Activated T-helper 2 cell treated with anti-CD3 and anti-CD28 coated beads, Interferon-gamma antibody, Interleukin-2, Interleukin-4, amounts not matched to agents 10 μg/mL and 5 μg/mL and 100 μg/mL, durations not matched to agents 14 hours and 24 hours and 36 hours (primary cell): ENCODE data around the gene HIP1. TPM values are rescaled to one million over a fixed set of nuclear protein-coding genes. Genes with fewer than 3 reads are reported as not detected.

ENCODE experiments used
- DNase-seq: peaks from one replicate; pipeline ENCODE4 v3.0.0; 2021; ENCODE audit warnings: low spot score
- H3K27ac Mint-ChIP-seq: one replicate; pipeline ENCODE4 v1.8.0; 2021; ENCODE audit warnings: mixed read lengths
- H3K27me3 Mint-ChIP-seq: one replicate; pipeline ENCODE4 v1.8.0; 2021; ENCODE audit warnings: low read depth, mixed read lengths
- H3K36me3 Mint-ChIP-seq: one replicate; pipeline ENCODE4 v1.8.0; 2021; ENCODE audit warnings: low read depth, mixed read lengths
- H3K4me1 Mint-ChIP-seq: one replicate; pipeline ENCODE4 v1.8.0; 2021; ENCODE audit warnings: low read depth, mixed read lengths
- H3K4me3 Mint-ChIP-seq: one replicate; pipeline ENCODE4 v1.8.0; 2021; ENCODE audit warnings: low read depth, mild to moderate bottlenecking, moderate library complexity, mixed read lengths
- H3K9me3 Mint-ChIP-seq: one replicate; pipeline ENCODE4 v1.8.0; 2021; ENCODE audit warnings: mixed read lengths
- intact Hi-C: fragments of 100-400 bp; cut with micrococcal nuclease; formaldehyde crosslinking; loops from one replicate; pipeline ENCODE4 v1.15.1; 2023
- total RNA-seq: library from RNA; stranded (reverse); gene quantifications from 2 replicates; pipeline ENCODE4 v1.2.3, GENCODE V29; 2022

Gene HIP1
- total RNA-seq, 1 donor from 2014 or later = 10.6 TPM

DNA sequence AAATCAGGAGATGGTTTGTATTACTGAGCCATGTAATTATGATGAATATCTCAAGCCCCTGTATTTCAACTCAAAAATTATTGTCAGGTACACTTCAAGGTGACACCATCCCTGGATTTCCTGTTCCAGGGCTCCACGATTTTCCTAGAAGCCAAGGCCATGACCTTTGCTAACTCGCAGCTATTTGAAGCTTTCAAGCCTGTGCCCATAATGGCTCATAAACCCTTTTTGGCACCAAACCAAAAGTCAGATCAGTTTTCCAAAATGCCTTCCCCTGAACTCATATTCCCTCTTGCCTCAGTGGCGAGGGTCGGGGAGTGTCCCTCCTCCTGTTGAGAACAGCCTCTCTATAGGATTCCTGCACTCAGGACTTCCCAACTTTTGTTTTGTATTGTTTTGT is 70.8 kb downstream of the HIP1 start:
- no peaks in the 10 kb centered on the region for H3K9me3 Mint-ChIP-seq
- intact Hi-C loops = no loop called here
- H3K4me3 Mint-ChIP-seq = no peak overlapping the region
- H3K27me3 Mint-ChIP-seq = peaks cover 2% of the 10 kb centered on the region
- peaks cover 1% of the 10 kb centered on the region for H3K4me1 Mint-ChIP-seq
- H3K36me3 Mint-ChIP-seq = no peaks in the 10 kb centered on the region
- H3K27ac Mint-ChIP-seq = no peak overlapping the region
- no peak for DNase-seq

GRCh38 chr7:75663302-75663907 is 75.3 kb downstream of the HIP1 start:
- Mint-ChIP-seq H3K4me3 (no peak overlapping the region), H3K27ac (no peak overlapping the region), H3K27me3 (no peaks in the 10 kb centered on the region), H3K4me1 (peaks cover 1% of the 10 kb centered on the region), H3K36me3 (no peaks in the 10 kb centered on the region), H3K9me3 (no peaks in the 10 kb centered on the region)
- DNase-seq = no peak
- intact Hi-C loops = no loop called here

- H3K36me3 Mint-ChIP-seq = no peaks in the 10 kb centered on the region
- H3K9me3 Mint-ChIP-seq = no peaks in the 10 kb centered on the region
- DNase-seq = no peak
- H3K27ac Mint-ChIP-seq = no peak overlapping the region
- H3K27me3 Mint-ChIP-seq = no peaks in the 10 kb centered on the region
- H3K4me1 Mint-ChIP-seq = peaks cover 1% of the 10 kb centered on the region
- H3K4me3 Mint-ChIP-seq = no peak overlapping the region
- intact Hi-C loops = no loop called here
Observed at GRCh38 chr7:75662579-75663301, 76.0 kb downstream of the HIP1 start.

- Mint-ChIP-seq H3K4me3 (no peak overlapping the region), H3K36me3 (no peaks in the 10 kb centered on the region), H3K27ac (no peak overlapping the region), H3K27me3 (no peaks in the 10 kb centered on the region), H3K4me1 (peaks cover 1% of the 10 kb centered on the region), H3K9me3 (no peaks in the 10 kb centered on the region)
- no peak for DNase-seq
- intact Hi-C loops = no loop called here
Observed at GRCh38 chr7:75660566-75661215, 78.0 kb downstream of the HIP1 start.

DNA sequence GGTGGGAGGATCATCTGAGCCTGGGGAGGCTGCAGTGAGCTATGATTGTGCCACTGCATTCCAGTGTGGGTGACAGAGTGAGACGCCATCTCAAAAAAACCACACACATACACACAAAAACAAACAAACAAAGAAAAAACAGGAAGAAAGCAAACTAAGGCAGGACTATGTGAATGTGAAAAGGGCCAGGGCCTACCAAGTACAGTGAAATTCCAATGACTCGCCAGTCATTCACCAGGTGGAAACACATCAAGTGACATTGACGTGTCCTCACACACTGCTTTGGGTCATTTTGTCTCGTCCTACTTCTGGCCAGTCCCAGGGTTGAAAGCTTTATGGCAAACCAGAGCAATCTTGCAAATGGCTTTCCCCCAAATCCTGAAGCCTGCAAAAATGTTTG is 79.9 kb downstream of the HIP1 start:
- H3K27me3 Mint-ChIP-seq = no peaks in the 10 kb centered on the region
- H3K4me1 Mint-ChIP-seq = peaks cover 1% of the 10 kb centered on the region
- no peaks in the 10 kb centered on the region for H3K9me3 Mint-ChIP-seq
- H3K27ac Mint-ChIP-seq = no peak overlapping the region
- intact Hi-C loops = no loop called here
- DNase-seq = no peak
- H3K4me3 Mint-ChIP-seq = no peak overlapping the region
- H3K36me3 Mint-ChIP-seq = no peaks in the 10 kb centered on the region

- intact Hi-C loops = no loop called here
- Mint-ChIP-seq H3K27ac (no peak overlapping the region), H3K4me3 (no peak overlapping the region), H3K36me3 (no peaks in the 10 kb centered on the region), H3K27me3 (no peaks in the 10 kb centered on the region), H3K9me3 (no peaks in the 10 kb centered on the region), H3K4me1 (peaks cover 1% of the 10 kb centered on the region)
- no peak for DNase-seq
Observed at GRCh38 chr7:75658369-75658768, 80.4 kb downstream of the HIP1 start.

- Mint-ChIP-seq H3K4me3 (no peak overlapping the region), H3K27me3 (no peaks in the 10 kb centered on the region), H3K4me1 (no peaks in the 10 kb centered on the region), H3K9me3 (no peaks in the 10 kb centered on the region), H3K36me3 (no peaks in the 10 kb centered on the region), H3K27ac (no peak overlapping the region)
- intact Hi-C loops = no loop called here
- no peak for DNase-seq
Observed at GRCh38 chr7:75657866-75658265, 80.9 kb downstream of the HIP1 start.

- intact Hi-C loops = no loop called here
- Mint-ChIP-seq H3K4me3 (no peak overlapping the region), H3K9me3 (no peaks in the 10 kb centered on the region), H3K36me3 (no peaks in the 10 kb centered on the region), H3K27ac (no peak overlapping the region), H3K4me1 (no peaks in the 10 kb centered on the region), H3K27me3 (no peaks in the 10 kb centered on the region)
- DNase-seq = no peak
Observed at GRCh38 chr7:75656740-75657139, 82.0 kb downstream of the HIP1 start.

DNA sequence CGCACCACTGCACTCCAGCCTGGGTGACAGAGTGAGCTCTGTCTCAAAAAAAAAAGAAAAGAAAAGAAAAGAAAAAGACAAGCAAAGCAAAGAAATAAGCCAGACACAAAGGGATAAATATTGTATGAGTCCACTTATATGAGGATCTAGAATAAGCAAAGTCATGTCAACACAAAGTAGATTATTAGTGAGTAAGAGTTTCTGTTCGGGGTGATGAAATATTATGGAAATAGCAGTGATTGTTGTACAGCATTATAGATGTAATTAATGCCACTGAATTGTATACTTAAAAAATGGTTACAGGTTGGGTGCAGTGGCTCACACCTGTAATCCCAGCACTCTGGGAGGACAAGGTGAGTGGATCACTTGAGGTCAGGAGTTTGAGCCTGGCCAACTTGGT is 83.2 kb downstream of the HIP1 start:
- Mint-ChIP-seq H3K4me3 (no peak overlapping the region), H3K9me3 (no peaks in the 10 kb centered on the region), H3K4me1 (no peaks in the 10 kb centered on the region), H3K27me3 (no peaks in the 10 kb centered on the region), H3K27ac (no peak overlapping the region), H3K36me3 (no peaks in the 10 kb centered on the region)
- DNase-seq = no peak
- intact Hi-C loops = no loop called here

DNA sequence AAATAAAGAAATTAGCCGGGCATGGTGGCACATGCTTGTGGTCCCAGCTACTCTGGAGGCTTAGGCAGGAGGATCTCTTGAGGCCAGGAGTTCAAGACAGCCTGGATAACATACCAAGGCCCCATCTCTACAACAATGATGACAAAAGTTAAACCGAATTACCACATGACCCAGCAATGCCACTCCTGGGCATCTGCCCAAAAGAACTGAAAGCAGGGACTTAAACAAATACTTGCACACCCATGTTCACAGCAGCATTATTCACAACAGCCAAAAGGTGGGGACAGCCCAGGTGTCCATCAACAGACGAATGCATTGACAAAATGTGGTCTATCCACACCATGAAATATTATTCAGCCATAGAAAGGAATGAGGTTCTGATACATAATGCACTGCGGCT is 83.9 kb downstream of the HIP1 start:
- H3K27ac Mint-ChIP-seq = no peak overlapping the region
- H3K9me3 Mint-ChIP-seq = no peaks in the 10 kb centered on the region
- no peaks in the 10 kb centered on the region for H3K4me1 Mint-ChIP-seq
- no peak for DNase-seq
- intact Hi-C loops = no loop called here
- no peaks in the 10 kb centered on the region for H3K27me3 Mint-ChIP-seq
- no peak overlapping the region for H3K4me3 Mint-ChIP-seq
- no peaks in the 10 kb centered on the region for H3K36me3 Mint-ChIP-seq

DNA sequence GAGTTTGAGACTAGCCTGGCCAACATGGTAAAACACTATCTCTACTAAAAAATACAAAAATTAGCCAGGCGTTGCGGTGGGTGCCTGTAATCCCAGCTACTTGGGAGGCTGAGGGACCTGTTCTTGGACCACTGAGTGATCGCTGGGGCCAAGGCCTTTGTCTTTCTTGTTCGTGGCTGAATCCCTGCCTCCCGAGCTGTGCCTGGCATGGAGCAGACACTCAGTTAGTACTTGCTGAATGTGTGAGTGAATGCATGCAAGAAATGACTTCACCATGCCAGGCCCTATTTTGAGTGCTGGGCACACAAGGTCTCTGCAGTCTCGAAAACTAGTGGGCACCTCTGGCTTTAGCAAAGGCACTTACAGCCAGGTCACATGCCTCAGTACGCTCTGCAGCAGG is 85.1 kb downstream of the HIP1 start:
- H3K27ac Mint-ChIP-seq = no peak overlapping the region
- DNase-seq = no peak
- H3K4me3 Mint-ChIP-seq = no peak overlapping the region
- H3K4me1 Mint-ChIP-seq = no peaks in the 10 kb centered on the region
- intact Hi-C loops = no loop called here
- no peaks in the 10 kb centered on the region for H3K9me3 Mint-ChIP-seq
- H3K27me3 Mint-ChIP-seq = no peaks in the 10 kb centered on the region
- H3K36me3 Mint-ChIP-seq = no peaks in the 10 kb centered on the region

DNA sequence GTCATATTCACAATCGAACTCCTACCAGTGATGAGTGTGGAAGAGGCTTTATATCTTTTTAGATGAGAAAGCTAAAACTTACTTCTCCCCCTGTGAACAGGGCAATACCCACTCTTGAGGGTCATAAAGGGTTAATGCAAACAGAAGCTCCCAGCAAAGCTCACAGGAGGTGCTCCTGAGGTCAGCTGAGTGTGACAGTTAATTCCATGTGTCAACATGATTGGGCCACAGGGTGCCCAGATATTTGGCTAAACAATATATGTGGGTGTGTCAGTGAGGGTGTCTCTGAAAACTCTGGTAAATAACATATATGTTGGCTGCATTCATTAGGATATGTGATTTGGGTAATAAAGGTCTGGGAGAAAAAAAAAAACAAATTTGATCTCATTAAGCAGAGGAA is 86.0 kb downstream of the HIP1 start:
- no peaks in the 10 kb centered on the region for H3K36me3 Mint-ChIP-seq
- H3K27ac Mint-ChIP-seq = no peak overlapping the region
- H3K27me3 Mint-ChIP-seq = no peaks in the 10 kb centered on the region
- H3K4me1 Mint-ChIP-seq = no peaks in the 10 kb centered on the region
- no peaks in the 10 kb centered on the region for H3K9me3 Mint-ChIP-seq
- no peak overlapping the region for H3K4me3 Mint-ChIP-seq
- DNase-seq = no peak
- intact Hi-C loops = no loop called here

- DNase-seq = no peak
- H3K9me3 Mint-ChIP-seq = no peaks in the 10 kb centered on the region
- no peaks in the 10 kb centered on the region for H3K4me1 Mint-ChIP-seq
- no peaks in the 10 kb centered on the region for H3K36me3 Mint-ChIP-seq
- no peaks in the 10 kb centered on the region for H3K27me3 Mint-ChIP-seq
- no peak overlapping the region for H3K27ac Mint-ChIP-seq
- intact Hi-C loops = no loop called here
- H3K4me3 Mint-ChIP-seq = no peak overlapping the region
Observed at GRCh38 chr7:75650681-75651080, 88.1 kb downstream of the HIP1 start.
